Neural progenitor cell (in vitro differentiated cells): Measurements from ENCODE around the gene MAN1A1.

Experiments
- EZH2 ChIP-seq: fragments of 200-600 bp; sonication (generic); IDR thresholded peaks from 2 replicates; pipeline ENCODE4 v1.6.1; 2017; ENCODE audit warnings: antibody characterized with exemption, mild to moderate bottlenecking, moderate library complexity
- EZH2phosphoT487 ChIP-seq: fragments of 200-600 bp; sonication (generic); IDR thresholded peaks from 2 replicates; pipeline ENCODE4 v1.6.1; 2017; ENCODE audit warnings: antibody characterized with exemption
- TF ChIP-seq, protein P1 (sequence below): fragments of 200-600 bp; sonication (generic); IDR thresholded peaks from 2 replicates; pipeline ENCODE4 v1.5.1; 2017; ENCODE audit warnings: antibody characterized with exemption, mild to moderate bottlenecking

DNA sequence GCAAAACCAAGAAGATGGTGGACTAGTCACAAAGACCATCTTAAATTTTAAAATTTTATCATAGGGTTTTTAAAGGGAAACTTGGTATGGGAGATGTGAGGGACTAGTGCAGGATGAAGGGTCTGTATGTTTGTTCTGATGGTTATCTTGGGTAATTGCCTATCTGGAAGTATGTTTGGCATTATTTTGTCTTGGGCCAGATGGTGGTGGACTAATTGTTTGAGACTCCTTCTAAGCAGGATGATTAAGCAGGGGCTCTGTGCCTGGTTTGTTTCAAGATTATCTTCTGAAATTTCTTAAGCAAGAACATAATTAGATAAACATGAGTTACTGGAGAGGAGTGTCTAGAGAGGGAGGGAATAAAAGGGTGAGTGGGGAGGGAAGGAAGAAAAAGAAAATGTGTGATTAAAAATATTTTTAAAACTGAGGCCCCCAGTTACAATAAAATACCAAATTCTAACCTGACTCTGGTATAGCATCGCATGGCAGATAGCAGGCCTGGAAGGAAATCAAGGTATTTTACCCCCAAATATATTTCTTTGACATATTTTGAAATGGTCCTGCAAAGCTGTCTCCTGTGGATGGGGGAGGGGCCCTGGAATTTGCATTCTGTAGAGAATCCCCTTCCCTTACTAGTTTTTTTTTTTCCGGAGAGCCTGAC lies 221.2 kb downstream of the MAN1A1 start:
- TF ChIP-seq, protein P1, sequence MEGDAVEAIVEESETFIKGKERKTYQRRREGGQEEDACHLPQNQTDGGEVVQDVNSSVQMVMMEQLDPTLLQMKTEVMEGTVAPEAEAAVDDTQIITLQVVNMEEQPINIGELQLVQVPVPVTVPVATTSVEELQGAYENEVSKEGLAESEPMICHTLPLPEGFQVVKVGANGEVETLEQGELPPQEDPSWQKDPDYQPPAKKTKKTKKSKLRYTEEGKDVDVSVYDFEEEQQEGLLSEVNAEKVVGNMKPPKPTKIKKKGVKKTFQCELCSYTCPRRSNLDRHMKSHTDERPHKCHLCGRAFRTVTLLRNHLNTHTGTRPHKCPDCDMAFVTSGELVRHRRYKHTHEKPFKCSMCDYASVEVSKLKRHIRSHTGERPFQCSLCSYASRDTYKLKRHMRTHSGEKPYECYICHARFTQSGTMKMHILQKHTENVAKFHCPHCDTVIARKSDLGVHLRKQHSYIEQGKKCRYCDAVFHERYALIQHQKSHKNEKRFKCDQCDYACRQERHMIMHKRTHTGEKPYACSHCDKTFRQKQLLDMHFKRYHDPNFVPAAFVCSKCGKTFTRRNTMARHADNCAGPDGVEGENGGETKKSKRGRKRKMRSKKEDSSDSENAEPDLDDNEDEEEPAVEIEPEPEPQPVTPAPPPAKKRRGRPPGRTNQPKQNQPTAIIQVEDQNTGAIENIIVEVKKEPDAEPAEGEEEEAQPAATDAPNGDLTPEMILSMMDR = no peak
- TF ChIP-seq EZH2 = no peak
- no peak for TF ChIP-seq EZH2phosphoT487
